ENCODE data around the gene ODF2. TPM values are rescaled to one million over a fixed set of nuclear protein-coding genes. Genes with fewer than 3 reads are reported as not detected.

The ODF2 gene
- total RNA-seq, 4 donors from 2014 or later: 13.4 to 22.2 (median 16.5) TPM

GRCh38 chr9:128475867-128476266 lies 20.1 kb downstream of the ODF2 start:
- TF ChIP-seq CTCF (IDR thresholded peaks at IDR 0.05; ENCODE audit: low read depth): no peak

GRCh38 chr9:128479262-128479661 lies 23.5 kb downstream of the ODF2 start:
- TF ChIP-seq CTCF (IDR thresholded peaks at IDR 0.05; ENCODE audit: low read depth): no peak

- TF ChIP-seq CTCF (IDR thresholded peaks at IDR 0.05; ENCODE audit: low read depth): no peak
Observed at GRCh38 chr9:128481561-128481960, 25.8 kb downstream of the ODF2 start.

- no peak for TF ChIP-seq CTCF (IDR thresholded peaks at IDR 0.05; ENCODE audit: low read depth)
Observed at GRCh38 chr9:128482186-128482585, 26.4 kb downstream of the ODF2 start.

GRCh38 chr9:128484686-128485413 lies 29.0 kb downstream of the ODF2 start:
- TF ChIP-seq CTCF (IDR thresholded peaks at IDR 0.05; ENCODE audit: low read depth): no peak

GRCh38 chr9:128485414-128485855 lies 29.6 kb downstream of the ODF2 start:
- TF ChIP-seq CTCF (IDR thresholded peaks at IDR 0.05; ENCODE audit: low read depth): no peak

GRCh38 chr9:128486201-128486600 lies 30.4 kb downstream of the ODF2 start:
- no peak for TF ChIP-seq CTCF (IDR thresholded peaks at IDR 0.05; ENCODE audit: low read depth)
